ENCODE measurements around the gene TTC14. TPM values are rescaled to one million over a fixed set of nuclear protein-coding genes. Genes with fewer than 3 reads are reported as not detected.

TTC14 gene
- total and polyA plus RNA-seq, 9 of the 15 experiments (the other 6 are each of a cell fraction or from before 2014, with no cell fraction given) = 10.0 to 61.9 (median 27.0) TPM

DNA sequence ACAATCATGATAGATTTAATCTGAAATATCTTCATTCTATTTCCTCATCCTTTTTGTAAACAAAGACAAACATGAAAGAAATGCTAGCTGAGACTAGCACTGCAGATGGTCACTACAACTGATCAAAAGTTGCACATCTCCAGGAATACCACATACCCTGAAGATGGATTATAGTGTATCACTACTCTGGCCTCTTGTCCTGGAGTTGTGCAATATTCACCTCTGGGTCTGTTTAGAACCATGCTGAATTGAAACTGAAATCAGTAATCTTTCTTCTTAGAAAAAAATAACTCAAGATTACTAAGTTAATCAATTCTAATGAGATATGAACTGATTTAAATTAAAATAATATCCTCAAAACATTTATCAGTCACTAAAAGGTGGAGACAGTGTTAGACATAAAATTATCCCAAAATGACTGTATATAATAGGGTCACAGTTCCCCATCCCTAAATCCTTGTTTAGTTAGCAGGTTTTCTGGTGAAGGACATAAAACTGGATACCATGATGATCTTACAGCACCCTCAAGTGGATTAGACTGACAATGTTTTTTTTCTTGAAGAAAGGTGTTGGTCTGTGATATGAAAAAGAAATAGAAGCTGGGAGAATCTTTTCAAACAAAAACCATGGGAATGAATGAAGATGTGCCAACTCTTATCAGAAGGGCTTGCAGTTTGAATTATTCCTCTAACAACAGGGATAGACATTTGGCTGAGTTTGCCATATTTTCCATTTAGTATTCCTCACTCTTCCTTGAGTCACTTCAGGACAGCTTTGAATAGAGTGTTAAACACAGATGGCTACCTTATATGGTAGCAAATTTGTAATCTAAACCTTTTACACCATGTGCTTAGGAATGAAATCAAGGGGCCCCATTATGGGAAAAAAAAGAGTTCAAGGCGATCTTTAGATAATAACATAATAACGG lies 7.1 kb upstream of the TTC14 start (continued):
- no peak for TF ChIP-seq CAMTA2 (CRISPR knock-in tag; conservative IDR thresholded peaks at IDR 0.05)
- TF ChIP-seq, protein P1, sequence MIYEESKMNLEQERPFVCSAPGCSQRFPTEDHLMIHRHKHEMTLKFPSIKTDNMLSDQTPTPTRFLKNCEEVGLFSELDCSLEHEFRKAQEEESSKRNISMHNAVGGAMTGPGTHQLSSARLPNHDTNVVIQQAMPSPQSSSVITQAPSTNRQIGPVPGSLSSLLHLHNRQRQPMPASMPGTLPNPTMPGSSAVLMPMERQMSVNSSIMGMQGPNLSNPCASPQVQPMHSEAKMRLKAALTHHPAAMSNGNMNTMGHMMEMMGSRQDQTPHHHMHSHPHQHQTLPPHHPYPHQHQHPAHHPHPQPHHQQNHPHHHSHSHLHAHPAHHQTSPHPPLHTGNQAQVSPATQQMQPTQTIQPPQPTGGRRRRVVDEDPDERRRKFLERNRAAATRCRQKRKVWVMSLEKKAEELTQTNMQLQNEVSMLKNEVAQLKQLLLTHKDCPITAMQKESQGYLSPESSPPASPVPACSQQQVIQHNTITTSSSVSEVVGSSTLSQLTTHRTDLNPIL (CRISPR knock-in tag; IDR thresholded peaks at IDR 0.05) = no peak
- TF ChIP-seq DACH1 (IDR thresholded peaks at IDR 0.05; ENCODE audit: partially characterized antibody) = no peak
- no peak for TF ChIP-seq ZNF584 (CRISPR knock-in tag; IDR thresholded peaks at IDR 0.05; ENCODE audit: low read depth)

DNA sequence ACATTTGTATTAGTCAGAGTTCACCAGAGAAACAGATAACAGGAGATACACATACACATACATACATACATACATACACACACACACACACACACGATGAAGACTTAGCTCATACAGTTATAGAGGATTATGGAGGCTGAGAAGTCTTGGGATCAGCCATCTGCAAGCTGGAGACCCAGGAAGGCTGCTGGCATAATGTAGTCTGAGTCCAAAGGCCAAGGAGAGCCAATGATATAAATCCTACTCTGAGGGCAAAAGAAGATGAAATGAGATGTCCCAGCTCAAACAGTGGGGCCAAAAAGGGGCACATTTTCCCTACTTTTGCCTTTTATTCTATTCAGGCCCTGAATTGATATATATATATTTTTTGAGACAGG lies 6.4 kb upstream of the TTC14 start:
- H3K27ac ChIP-seq (ENCODE audit: extremely low read depth, low read depth, low read length) = no peak overlapping the region
- FAIRE-seq (no peak), DNase-seq (ENCODE audit: extremely low read depth in 1 of 4, low spot score in 3 of 4) (no peak), ATAC-seq (no peak)
- CTCF ChIA-PET (ENCODE audit: low intra/inter-chr PET ratio) = no interaction called here
- no peaks in the 10 kb centered on the region for H3K9me1 ChIP-seq (ENCODE audit: control insufficient read depth, insufficient read depth, low read length)
- POLR2A ChIA-PET = no interaction called here
- WGBS (ENCODE audit: insufficient coverage, low coverage, missing lambda C conversion rate) = 0% methylated on average over 1 of the region's 1 CpG
- BruUV-seq (replicated peaks) = no TSS peak
- H3K27me3 ChIP-seq (ENCODE audit: control insufficient read depth in 2 of 2, insufficient read depth in 2 of 2, low read length in 2 of 2) = peaks cover 0 to 3% of the 10 kb centered on the region in 2 experiments; a peak in 1 of 5 replicates
- H3K79me2 ChIP-seq (ENCODE audit: control insufficient read depth, insufficient read depth, low read length) = no peaks in the 10 kb centered on the region
- no peaks in the 10 kb centered on the region for H3K4me1 ChIP-seq (replicated peaks in 1 of 2; ENCODE audit: control insufficient read depth in 2 of 2, insufficient read depth in 2 of 2, low read length in 2 of 2)
- H3K9me3 ChIP-seq (replicated peaks; ENCODE audit: control insufficient read depth, insufficient read depth, low read depth, low read length) = no peaks in the 10 kb centered on the region
- no peak overlapping the region for H2AFZ ChIP-seq (ENCODE audit: low read depth, low read length)
- no peak overlapping the region for H3K4me2 ChIP-seq (ENCODE audit: insufficient read depth, low read length)
- no peak overlapping the region for H3K9ac ChIP-seq (ENCODE audit: insufficient read depth in 1 of 2, low read depth in 2 of 2, low read length in 2 of 2)
- H4K20me1 ChIP-seq (replicated peaks; ENCODE audit: control insufficient read depth, insufficient read depth, low read length) = no peaks in the 10 kb centered on the region
- in situ Hi-C loops (cut with MboI) (loop anchor here (5.0 kb wide), 1 partner anchor 668 kb away; no protein-coding TSS in a partner anchor), intact Hi-C loops (cut with micrococcal nuclease) (loop anchor here (1.0 to 5.0 kb wide), 2 partner anchors 666 to 828 kb away; no protein-coding TSS in a partner anchor)
- H3K4me3 ChIP-seq = no peak overlapping the region
- H3K36me3 ChIP-seq (ENCODE audit: control insufficient read depth, insufficient read depth, low read length) = no peaks in the 10 kb centered on the region
- TF ChIP-seq, protein P2, sequence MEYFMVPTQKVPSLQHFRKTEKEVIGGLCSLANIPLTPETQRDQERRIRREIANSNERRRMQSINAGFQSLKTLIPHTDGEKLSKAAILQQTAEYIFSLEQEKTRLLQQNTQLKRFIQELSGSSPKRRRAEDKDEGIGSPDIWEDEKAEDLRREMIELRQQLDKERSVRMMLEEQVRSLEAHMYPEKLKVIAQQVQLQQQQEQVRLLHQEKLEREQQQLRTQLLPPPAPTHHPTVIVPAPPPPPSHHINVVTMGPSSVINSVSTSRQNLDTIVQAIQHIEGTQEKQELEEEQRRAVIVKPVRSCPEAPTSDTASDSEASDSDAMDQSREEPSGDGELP (CRISPR knock-in tag; IDR thresholded peaks at IDR 0.05; ENCODE audit: borderline replicate concordance) = no peak
- TF ChIP-seq PTTG1 (tag; IDR thresholded peaks at IDR 0.05; ENCODE audit: low read depth) = no peak
- no peak for TF ChIP-seq ELF4 (CRISPR knock-in tag; IDR thresholded peaks at IDR 0.05)
- TF ChIP-seq CSDE1 (IDR thresholded peaks at IDR 0.05) = no peak
- TF ChIP-seq FOXP1 (CRISPR knock-in tag; IDR thresholded peaks at IDR 0.05) = no peak
- TF ChIP-seq, protein P3, sequence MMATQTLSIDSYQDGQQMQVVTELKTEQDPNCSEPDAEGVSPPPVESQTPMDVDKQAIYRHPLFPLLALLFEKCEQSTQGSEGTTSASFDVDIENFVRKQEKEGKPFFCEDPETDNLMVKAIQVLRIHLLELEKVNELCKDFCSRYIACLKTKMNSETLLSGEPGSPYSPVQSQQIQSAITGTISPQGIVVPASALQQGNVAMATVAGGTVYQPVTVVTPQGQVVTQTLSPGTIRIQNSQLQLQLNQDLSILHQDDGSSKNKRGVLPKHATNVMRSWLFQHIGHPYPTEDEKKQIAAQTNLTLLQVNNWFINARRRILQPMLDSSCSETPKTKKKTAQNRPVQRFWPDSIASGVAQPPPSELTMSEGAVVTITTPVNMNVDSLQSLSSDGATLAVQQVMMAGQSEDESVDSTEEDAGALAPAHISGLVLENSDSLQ (IDR thresholded peaks at IDR 0.05) = no peak
- no peak for TF ChIP-seq HDAC1 (IDR thresholded peaks at IDR 0.05)
- no peak for TF ChIP-seq ZNF121 (CRISPR knock-in tag; conservative IDR thresholded peaks at IDR 0.05)
- TF ChIP-seq MEIS2 (IDR thresholded peaks at IDR 0.05; ENCODE audit: partially characterized antibody) = no peak
- TF ChIP-seq, protein P4, sequence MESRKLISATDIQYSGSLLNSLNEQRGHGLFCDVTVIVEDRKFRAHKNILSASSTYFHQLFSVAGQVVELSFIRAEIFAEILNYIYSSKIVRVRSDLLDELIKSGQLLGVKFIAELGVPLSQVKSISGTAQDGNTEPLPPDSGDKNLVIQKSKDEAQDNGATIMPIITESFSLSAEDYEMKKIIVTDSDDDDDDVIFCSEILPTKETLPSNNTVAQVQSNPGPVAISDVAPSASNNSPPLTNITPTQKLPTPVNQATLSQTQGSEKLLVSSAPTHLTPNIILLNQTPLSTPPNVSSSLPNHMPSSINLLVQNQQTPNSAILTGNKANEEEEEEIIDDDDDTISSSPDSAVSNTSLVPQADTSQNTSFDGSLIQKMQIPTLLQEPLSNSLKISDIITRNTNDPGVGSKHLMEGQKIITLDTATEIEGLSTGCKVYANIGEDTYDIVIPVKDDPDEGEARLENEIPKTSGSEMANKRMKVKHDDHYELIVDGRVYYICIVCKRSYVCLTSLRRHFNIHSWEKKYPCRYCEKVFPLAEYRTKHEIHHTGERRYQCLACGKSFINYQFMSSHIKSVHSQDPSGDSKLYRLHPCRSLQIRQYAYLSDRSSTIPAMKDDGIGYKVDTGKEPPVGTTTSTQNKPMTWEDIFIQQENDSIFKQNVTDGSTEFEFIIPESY (CRISPR knock-in tag; IDR thresholded peaks at IDR 0.05) = no peak
- TF ChIP-seq RNF2 (IDR thresholded peaks at IDR 0.05) = no peak
- no peak for TF ChIP-seq KAT7 (CRISPR knock-in tag; IDR thresholded peaks at IDR 0.05; ENCODE audit: borderline replicate concordance)

Data from K562 (cell line).